Measurements from ENCODE around the gene HSD17B1. TPM values are rescaled to one million over a fixed set of nuclear protein-coding genes. Genes with fewer than 3 reads are reported as not detected.

Gene HSD17B1
- total RNA-seq, 1 experiment from 2014 or later: 1.5 TPM

DNA sequence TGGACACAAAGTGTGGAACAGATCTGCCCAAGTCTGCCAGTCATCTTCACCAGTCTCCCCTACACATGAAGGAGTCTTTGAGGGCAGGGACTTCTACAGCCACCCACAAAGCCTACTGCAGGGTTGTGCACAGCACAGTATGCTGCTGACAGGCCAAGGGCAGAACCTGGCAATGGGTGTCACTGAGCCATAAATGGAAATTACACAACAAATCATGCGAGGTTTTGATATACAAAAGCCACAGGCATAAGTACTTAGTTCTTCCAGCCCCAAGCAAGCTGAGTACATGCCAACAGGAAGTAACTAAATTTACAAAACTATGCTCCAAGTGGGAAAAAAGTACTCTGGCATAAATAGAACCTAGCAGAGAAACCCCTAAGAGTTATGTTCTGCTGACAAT lies 32.6 kb downstream of the HSD17B1 start:
- TF ChIP-seq, protein P1, sequence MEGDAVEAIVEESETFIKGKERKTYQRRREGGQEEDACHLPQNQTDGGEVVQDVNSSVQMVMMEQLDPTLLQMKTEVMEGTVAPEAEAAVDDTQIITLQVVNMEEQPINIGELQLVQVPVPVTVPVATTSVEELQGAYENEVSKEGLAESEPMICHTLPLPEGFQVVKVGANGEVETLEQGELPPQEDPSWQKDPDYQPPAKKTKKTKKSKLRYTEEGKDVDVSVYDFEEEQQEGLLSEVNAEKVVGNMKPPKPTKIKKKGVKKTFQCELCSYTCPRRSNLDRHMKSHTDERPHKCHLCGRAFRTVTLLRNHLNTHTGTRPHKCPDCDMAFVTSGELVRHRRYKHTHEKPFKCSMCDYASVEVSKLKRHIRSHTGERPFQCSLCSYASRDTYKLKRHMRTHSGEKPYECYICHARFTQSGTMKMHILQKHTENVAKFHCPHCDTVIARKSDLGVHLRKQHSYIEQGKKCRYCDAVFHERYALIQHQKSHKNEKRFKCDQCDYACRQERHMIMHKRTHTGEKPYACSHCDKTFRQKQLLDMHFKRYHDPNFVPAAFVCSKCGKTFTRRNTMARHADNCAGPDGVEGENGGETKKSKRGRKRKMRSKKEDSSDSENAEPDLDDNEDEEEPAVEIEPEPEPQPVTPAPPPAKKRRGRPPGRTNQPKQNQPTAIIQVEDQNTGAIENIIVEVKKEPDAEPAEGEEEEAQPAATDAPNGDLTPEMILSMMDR (conservative IDR thresholded peaks at IDR 0.05): no peak
- no peak overlapping the region for H4K8ac ChIP-seq (replicated peaks; ENCODE audit: insufficient read length, low read depth, low read length)
- H3K4ac ChIP-seq (ENCODE audit: low read depth, low read length): no peak overlapping the region
- no peak for DNase-seq
- no peak overlapping the region for H3K4me2 ChIP-seq (ENCODE audit: insufficient read depth, insufficient read length, low read length)
- no peak overlapping the region for H2BK20ac ChIP-seq (ENCODE audit: low read depth, low read length, poor library complexity, severe bottlenecking)
- Mint-ChIP-seq H3K36me3 (ENCODE audit: insufficient read depth in 1 of 3, low read depth in 3 of 3) (peaks cover 18 to 85% (median 64%) of the 10 kb centered on the region in 3 experiments; a peak in 6 of 7 replicates), H3K9me3 (no peaks in the 10 kb centered on the region), H3K4me3 (no peak overlapping the region), H3K27me3 (ENCODE audit: low read depth) (no peaks in the 10 kb centered on the region), H3K27ac (no peak overlapping the region; a peak in 1 of 7 replicates), H3K4me1 (no peaks in the 10 kb centered on the region)
- H2AFZ ChIP-seq (ENCODE audit: low read length): no peak overlapping the region
- H3K79me2 ChIP-seq (ENCODE audit: insufficient read depth, low read length): no peaks in the 10 kb centered on the region
- no peak overlapping the region for H4K91ac ChIP-seq (ENCODE audit: insufficient read length, low read depth, low read length)
- H3K23me2 ChIP-seq (ENCODE audit: insufficient read length, low read depth, low read length, poor library complexity, severe bottlenecking): no peaks in the 10 kb centered on the region
- H3K27me3 ChIP-seq (ENCODE audit: insufficient read depth, low read length): no peaks in the 10 kb centered on the region
- no peaks in the 10 kb centered on the region for H3K9me3 ChIP-seq (ENCODE audit: control insufficient read depth, low read depth, low read length)
- no peak overlapping the region for H3K56ac ChIP-seq (ENCODE audit: insufficient read length, low read depth, low read length)
- H2BK120ac ChIP-seq (ENCODE audit: low read depth, low read length, poor library complexity, severe bottlenecking): no peak overlapping the region
- H3K14ac ChIP-seq (ENCODE audit: insufficient read depth, low read length): no peak overlapping the region
- H3K27ac ChIP-seq (ENCODE audit: insufficient read length, low read depth, low read length): no peak overlapping the region
- H2BK5ac ChIP-seq (ENCODE audit: insufficient read length, low read length): no peak overlapping the region
- H2AK5ac ChIP-seq (ENCODE audit: insufficient read length, low read length): no peak overlapping the region
- no peaks in the 10 kb centered on the region for H3K79me1 ChIP-seq (ENCODE audit: insufficient read depth, low read depth, low read length, poor library complexity, severe bottlenecking)
- H3K23ac ChIP-seq (ENCODE audit: insufficient read length, low read depth, low read length): no peak overlapping the region
- H2BK15ac ChIP-seq (ENCODE audit: low read depth, low read length): no peak overlapping the region
- no peak overlapping the region for H4K5ac ChIP-seq (ENCODE audit: insufficient read length, low read depth, low read length)
- H3K9ac ChIP-seq (ENCODE audit: extremely low read depth, insufficient read length, low read length): no peak overlapping the region
- no peaks in the 10 kb centered on the region for H4K20me1 ChIP-seq (ENCODE audit: control insufficient read depth, insufficient read depth, insufficient read length)
- no peak overlapping the region for H3T11ph ChIP-seq (ENCODE audit: low read length)
- WGBS (ENCODE audit: extremely low coverage, insufficient read length, low lambda C conversion rate): no CpG with 5 or more reads among the region's 1 CpG
- no peaks in the 10 kb centered on the region for H3K4me1 ChIP-seq (ENCODE audit: insufficient read depth, low read length)
- no peak overlapping the region for H3K18ac ChIP-seq (ENCODE audit: insufficient read length, low read depth, low read length)
- no peak overlapping the region for H2BK12ac ChIP-seq (ENCODE audit: insufficient read length, low read depth, low read length)
